Large intestine (tissue), 3 donors: ENCODE results near the gene FLNB. TPM values are rescaled to one million over a fixed set of nuclear protein-coding genes. Genes with fewer than 3 reads are reported as not detected.

ENCODE experiments used
- DNase-seq, 2 donors: peaks; one replicate each; pipeline versions ENCODE4 v3.0.0 to v3.0.0-alpha.2; 2013
- H3K27ac ChIP-seq: one replicate; pipeline ENCODE4 v1.5.1; 2013; ENCODE audit warnings: low read length
- H3K27me3 ChIP-seq: 2 replicates; pipeline ENCODE4 v1.6.1; 2013; ENCODE audit warnings: low read length; ENCODE audit not compliant: control insufficient read depth, insufficient read depth
- H3K36me3 ChIP-seq: 2 replicates; pipeline ENCODE4 v1.6.1; 2013; ENCODE audit warnings: low read length; ENCODE audit not compliant: control insufficient read depth, insufficient read depth
- H3K4me1 ChIP-seq: one replicate; pipeline ENCODE4 v1.6.1; 2013; ENCODE audit warnings: low read length; ENCODE audit not compliant: control insufficient read depth, insufficient read depth
- H3K4me3 ChIP-seq: one replicate; pipeline ENCODE4 v1.5.1; 2013; ENCODE audit warnings: low read length
- H3K9me3 ChIP-seq: one replicate; pipeline ENCODE4 v1.6.1; 2013; ENCODE audit warnings: mild to moderate bottlenecking, low read depth, low read length, moderate library complexity; ENCODE audit not compliant: control insufficient read depth
- whole genome bisulfite sequencing: methylation state at CpG from one replicate; pipeline ENCODE4 v1.1.5; 2013; ENCODE audit warnings: low lambda C conversion rate; ENCODE audit not compliant: insufficient coverage; 5-methylcytosine and 5-hydroxymethylcytosine counted together
- polyA plus RNA-seq: library from polyadenylated mRNA; unstranded; fragments of 120-200 nt; gene quantifications from one replicate; pipeline ENCODE4 v1.2.1, GENCODE V29; 2013

The FLNB gene
- polyA plus RNA-seq, 1 donor: 149 TPM

DNA sequence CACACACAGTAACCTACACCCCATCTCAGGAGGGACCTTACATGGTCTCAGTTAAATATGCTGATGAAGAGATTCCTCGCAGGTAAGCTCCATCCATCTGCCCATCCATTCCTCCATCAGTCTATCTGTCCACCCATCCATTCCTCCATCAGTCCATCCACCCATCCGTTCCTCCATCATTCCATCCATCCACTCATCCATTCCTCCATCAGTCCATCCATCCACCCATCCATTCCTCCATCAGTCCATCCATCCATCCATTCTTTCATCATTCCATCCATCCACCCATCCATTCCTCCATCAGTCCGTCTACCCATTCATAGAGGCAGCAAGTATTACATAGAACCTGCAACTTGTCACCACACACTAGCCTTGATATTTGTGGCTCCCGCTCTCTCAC is 124.6 kb downstream of the FLNB start:
- 91% methylated on average over 2 of the region's 4 CpGs for WGBS
- Histone ChIP-seq H3K36me3 (peaks cover 94% of the 10 kb centered on the region), H3K4me1 (no peaks in the 10 kb centered on the region), H3K4me3 (no peak overlapping the region), H3K9me3 (no peaks in the 10 kb centered on the region), H3K27ac (no peak overlapping the region), H3K27me3 (no peaks in the 10 kb centered on the region)
- DNase-seq: no peak

DNA sequence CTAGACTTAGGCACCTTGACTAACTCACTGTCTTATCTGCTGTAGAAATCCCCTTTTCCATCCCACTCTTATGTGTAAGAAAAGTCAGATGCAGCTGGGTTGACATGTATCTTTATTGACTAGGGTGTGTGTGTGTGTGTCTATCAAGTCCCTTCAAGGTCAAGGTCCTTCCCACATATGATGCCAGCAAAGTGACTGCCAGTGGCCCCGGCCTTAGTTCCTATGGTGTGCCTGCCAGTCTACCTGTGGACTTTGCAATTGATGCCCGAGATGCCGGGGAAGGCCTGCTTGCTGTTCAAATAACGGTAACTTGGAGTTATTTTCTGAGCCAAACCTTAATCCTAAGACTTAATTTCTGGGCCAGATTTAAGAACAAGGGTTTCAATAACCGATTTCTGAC is 126.2 kb downstream of the FLNB start:
- Histone ChIP-seq H3K4me3 (no peak overlapping the region), H3K36me3 (peaks cover 93% of the 10 kb centered on the region), H3K27me3 (no peaks in the 10 kb centered on the region), H3K4me1 (no peaks in the 10 kb centered on the region), H3K9me3 (no peaks in the 10 kb centered on the region), H3K27ac (no peak overlapping the region)
- DNase-seq: peak in 1 of 2 donors; percentile 14
- no CpG with 5 or more reads among the region's 5 CpGs for WGBS

DNA sequence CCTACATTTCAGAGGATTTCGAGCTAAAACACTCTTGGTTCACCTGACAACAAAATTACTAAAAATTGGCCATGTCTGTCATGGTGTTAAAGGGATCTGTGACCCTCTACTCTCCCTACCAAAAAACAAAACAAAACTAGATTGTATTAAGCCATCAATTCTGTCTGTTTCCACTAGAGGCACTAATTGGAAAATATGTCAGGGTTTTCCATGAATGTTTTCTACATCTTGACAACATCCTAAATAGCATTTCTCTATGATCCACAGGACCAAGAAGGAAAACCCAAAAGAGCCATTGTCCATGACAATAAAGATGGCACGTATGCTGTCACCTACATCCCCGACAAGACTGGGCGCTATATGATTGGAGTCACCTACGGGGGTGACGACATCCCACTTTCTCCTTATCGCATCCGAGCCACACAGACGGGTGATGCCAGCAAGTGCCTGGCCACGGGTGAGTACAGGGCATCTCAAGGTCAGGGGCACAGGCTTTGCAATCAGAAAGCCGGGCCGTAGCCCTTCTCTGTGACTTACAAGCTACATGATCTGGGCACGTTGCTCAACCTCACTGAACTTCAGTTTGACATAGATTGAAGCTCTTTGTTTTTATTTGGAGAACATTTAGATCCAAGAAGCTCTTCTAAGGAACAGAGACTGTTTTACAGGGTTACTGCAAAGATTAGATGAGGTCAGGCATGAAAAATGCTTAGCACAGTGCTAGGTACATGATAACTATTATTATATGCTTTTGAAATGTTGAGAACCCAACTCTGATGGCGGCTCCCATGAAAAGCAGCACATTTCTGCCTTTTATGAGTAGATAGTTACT is 127.7 kb downstream of the FLNB start:
- Histone ChIP-seq H3K27ac (no peak overlapping the region), H3K27me3 (no peaks in the 10 kb centered on the region), H3K9me3 (no peaks in the 10 kb centered on the region), H3K4me1 (no peaks in the 10 kb centered on the region), H3K4me3 (no peak overlapping the region), H3K36me3 (peaks cover 94% of the 10 kb centered on the region)
- WGBS: no CpG with 5 or more reads among the region's 14 CpGs
- no peak for DNase-seq

DNA sequence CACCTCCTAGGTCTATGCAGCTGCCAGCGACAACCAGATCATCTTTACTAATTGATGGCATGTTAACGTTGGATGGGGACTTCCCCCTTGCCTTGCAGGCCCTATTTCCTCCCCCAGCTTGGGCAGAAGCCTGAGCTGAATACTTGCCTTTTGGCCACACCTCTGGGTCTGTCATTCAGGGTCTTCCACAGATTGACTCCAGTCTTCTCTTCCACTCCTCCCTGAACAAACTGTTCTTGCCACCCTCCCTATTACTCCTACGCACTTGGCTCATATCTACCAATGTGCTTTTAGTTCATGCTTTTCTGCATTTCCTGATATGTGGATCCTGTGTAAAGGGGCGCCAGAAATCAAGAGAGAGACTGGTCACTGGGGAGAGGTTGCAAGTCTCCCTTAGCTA is 129.1 kb downstream of the FLNB start:
- 100% methylated on average over 1 of the region's 4 CpGs for WGBS
- peaks cover 92% of the 10 kb centered on the region for H3K36me3 ChIP-seq

DNA sequence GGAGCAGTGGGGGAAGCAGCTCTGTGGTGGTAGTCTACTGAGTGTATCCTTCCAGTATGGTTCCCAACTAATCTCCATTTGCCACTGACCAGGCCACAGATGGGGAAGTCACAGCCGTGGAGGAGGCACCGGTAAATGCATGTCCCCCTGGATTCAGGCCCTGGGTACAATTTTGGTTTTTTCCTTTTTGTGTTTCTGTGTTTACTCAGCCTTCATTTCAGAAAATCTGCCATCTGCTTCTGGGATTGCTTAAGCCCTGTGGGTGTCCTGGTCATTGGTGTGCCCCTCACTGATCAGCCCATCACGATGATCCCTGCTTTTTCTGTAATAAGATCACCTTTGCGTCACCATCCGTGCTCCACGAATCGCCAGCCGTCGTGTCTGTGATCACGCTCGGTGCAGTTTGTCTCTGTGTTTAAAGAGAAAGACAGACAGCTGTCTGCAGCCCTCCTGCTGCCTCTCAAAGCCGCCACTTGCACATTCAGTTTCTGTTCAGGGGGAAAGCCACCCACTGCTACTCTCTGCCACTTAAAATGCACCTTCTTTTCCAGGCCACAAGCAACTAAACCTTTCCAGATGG is 133.6 kb downstream of the FLNB start:
- no peak overlapping the region for H3K27ac ChIP-seq
- no CpG with 5 or more reads among the region's 12 CpGs for WGBS
- peaks cover 93% of the 10 kb centered on the region for H3K36me3 ChIP-seq
- no peaks in the 10 kb centered on the region for H3K4me1 ChIP-seq
- no peaks in the 10 kb centered on the region for H3K9me3 ChIP-seq
- H3K27me3 ChIP-seq: no peaks in the 10 kb centered on the region
- no peak for DNase-seq
- no peak overlapping the region for H3K4me3 ChIP-seq

More for the DNA sequence above, 129.1 kb downstream of the FLNB start:
- Histone ChIP-seq H3K27ac (no peak overlapping the region), H3K4me1 (no peaks in the 10 kb centered on the region), H3K4me3 (no peak overlapping the region), H3K9me3 (no peaks in the 10 kb centered on the region), H3K27me3 (no peaks in the 10 kb centered on the region)
- no peak for DNase-seq

DNA sequence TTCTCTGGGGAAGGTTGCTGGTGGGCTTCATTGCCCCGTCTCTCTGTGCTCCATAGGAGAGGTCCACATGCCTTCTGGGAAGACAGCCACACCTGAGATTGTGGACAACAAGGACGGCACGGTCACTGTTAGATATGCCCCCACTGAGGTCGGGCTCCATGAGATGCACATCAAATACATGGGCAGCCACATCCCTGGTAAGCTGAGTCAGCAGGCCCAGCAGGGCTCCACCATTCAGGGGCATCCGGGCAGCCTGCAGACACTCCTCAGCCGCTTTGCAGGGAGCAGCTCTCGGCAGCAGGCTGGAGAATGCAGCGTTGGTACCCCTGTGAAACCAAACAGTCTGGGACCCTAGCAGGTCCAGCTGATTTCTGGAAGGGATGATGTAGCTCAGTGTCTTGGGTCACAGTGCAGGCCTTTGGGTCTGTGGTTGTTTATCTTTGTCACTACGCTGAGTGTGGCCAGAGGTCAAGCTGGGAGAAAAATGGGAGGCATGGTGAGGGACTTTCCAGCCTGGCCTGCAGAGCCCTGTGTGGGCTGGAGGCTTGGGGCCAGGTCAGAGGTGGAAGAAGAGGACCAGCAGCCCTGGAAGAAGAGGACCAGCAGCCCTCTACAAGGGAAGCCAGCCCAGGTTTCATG is 135.3 kb downstream of the FLNB start:
- Histone ChIP-seq H3K9me3 (no peaks in the 10 kb centered on the region), H3K4me3 (no peak overlapping the region), H3K36me3 (peaks cover 92% of the 10 kb centered on the region), H3K4me1 (no peaks in the 10 kb centered on the region), H3K27ac (no peak overlapping the region), H3K27me3 (no peaks in the 10 kb centered on the region)
- no peak for DNase-seq
- WGBS: no CpG with 5 or more reads among the region's 9 CpGs

DNA sequence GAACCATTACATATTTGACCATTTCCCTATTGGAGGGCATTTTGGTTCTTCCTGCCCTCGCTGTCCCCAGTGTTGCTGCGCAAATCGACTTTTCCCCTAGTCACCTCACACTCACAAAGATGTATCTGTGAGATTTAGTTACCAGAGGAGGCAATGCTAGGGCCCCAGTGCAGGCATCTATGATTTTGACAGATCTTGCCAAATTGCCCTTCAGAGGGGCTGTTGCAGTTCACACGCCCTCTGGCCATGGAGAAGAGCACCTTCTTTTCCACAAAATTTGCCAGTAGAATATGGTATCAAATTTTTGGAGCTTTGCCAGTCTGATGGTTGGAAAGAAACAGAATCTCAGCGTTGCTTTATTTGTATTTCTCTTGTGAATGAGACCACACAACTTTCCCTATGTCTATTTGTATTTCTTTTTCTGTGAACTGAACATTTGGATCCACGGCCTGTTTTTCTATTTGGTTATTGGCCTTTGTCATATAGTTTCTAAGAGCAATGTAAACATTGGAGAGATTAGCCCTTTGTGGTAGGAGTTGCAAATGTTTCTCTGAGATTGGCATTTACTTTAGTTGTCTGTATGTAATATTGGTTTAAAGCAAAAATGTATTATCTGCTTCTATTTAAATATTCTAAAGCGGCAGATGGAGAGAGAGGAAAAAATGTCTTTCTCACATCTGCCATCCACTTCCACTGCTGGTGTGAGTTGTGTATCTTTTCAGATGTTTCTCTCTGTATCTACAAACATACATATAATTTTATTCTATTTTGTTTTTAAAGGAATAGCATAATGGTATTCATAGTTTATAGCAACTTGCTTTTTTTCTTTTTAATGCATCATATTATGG is 136.5 kb downstream of the FLNB start:
- WGBS: 17% methylated on average over 1 of the region's 7 CpGs
- no peaks in the 10 kb centered on the region for H3K9me3 ChIP-seq
- DNase-seq: no peak

DNA sequence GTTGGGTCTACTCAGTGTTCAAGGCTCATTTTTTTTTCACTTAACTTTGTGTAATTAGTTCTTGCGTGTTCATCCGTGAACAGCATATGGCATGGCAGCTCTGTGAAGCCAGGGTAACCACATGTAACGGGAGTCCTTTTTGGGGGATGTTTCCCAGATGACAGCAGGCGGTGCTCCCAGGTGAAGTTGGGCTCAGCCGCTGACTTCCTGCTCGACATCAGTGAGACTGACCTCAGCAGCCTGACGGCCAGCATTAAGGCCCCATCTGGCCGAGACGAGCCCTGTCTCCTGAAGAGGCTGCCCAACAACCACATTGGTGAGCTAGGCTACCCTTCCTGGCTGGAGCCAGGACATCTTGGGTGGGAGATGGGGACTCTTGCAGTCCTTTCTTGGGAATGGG is 139.8 kb downstream of the FLNB start:
- WGBS: no CpG with 5 or more reads among the region's 9 CpGs
- Histone ChIP-seq H3K27ac (no peak overlapping the region), H3K4me1 (no peaks in the 10 kb centered on the region), H3K4me3 (no peak overlapping the region), H3K27me3 (no peaks in the 10 kb centered on the region), H3K9me3 (no peaks in the 10 kb centered on the region), H3K36me3 (peaks cover 95% of the 10 kb centered on the region)
- no peak for DNase-seq

More for the DNA sequence above, 136.5 kb downstream of the FLNB start:
- no peaks in the 10 kb centered on the region for H3K4me1 ChIP-seq
- peaks cover 93% of the 10 kb centered on the region for H3K36me3 ChIP-seq
- H3K4me3 ChIP-seq: no peak overlapping the region
- H3K27me3 ChIP-seq: no peaks in the 10 kb centered on the region
- H3K27ac ChIP-seq: no peak overlapping the region

DNA sequence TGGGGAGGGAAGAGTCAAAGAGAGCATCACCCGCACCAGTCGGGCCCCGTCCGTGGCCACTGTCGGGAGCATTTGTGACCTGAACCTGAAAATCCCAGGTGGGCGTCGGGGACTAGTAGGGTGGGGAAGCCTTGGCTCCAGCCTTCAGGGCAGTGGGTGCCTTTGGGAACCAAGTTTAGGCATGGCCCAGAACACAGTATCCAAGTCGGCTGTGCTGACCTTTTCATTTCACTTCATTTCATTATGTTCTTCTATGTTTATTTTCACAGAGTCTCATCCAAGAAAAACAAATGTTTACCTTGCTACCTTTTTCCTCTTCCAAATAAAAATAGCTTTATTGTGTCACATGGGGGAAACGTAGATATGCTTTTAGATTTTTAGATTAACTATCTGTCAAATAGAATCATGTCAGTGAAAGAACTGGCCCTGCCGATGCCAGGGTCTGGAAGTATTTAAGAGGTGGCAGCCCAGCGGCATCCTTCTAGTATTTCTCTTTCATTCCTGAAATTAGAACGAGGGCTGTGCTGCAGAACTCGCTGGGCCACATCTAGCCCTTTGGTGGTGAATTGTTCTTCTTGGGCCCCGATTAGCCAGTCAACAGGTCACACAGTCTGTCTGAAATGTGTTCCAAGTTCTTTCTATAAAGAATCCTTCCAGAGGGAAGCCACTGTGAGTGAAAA is 142.0 kb downstream of the FLNB start:
- H3K36me3 ChIP-seq: peaks cover 96% of the 10 kb centered on the region
- H3K27ac ChIP-seq: no peak overlapping the region
- no peak overlapping the region for H3K4me3 ChIP-seq
- no peaks in the 10 kb centered on the region for H3K27me3 ChIP-seq
- H3K4me1 ChIP-seq: peaks cover 4% of the 10 kb centered on the region
- no peak for DNase-seq
- 90% methylated on average over 2 of the region's 14 CpGs for WGBS
- H3K9me3 ChIP-seq: no peaks in the 10 kb centered on the region
